Ovary (tissue), 9 donors: ENCODE measurements around the gene ZIK1. TPM values are rescaled to one million over a fixed set of nuclear protein-coding genes. Genes with fewer than 3 reads are reported as not detected.

Source experiments
- DNase-seq, 5 donors: peaks; one replicate each; pipeline ENCODE4 v3.0.0-alpha.2; 2019 to 2020
- H3K27ac ChIP-seq, 2 donors: fragments of 200-600 bp; one replicate each; pipeline versions ENCODE4 v1.5.1 to v1.8.0; 2019 to 2022
- H3K27me3 ChIP-seq: fragments of 200-600 bp; one replicate; pipeline ENCODE4 v1.8.0; 2022
- H3K36me3 ChIP-seq: fragments of 200-600 bp; sonication (generic); one replicate; pipeline ENCODE4 v1.5.1; 2019
- H3K4me1 ChIP-seq: one replicate; pipeline ENCODE4 v1.8.1; 2013; ENCODE audit warnings: mild to moderate bottlenecking, moderate library complexity; ENCODE audit not compliant: insufficient read depth
- H3K4me3 ChIP-seq: fragments of 200-600 bp; sonication (generic); one replicate; pipeline ENCODE4 v1.5.1; 2017
- H3K9me3 ChIP-seq, 2 donors: fragments of 200-600 bp in 1 of 2; sonication (generic) in 1 of 2; one replicate each; pipeline versions ENCODE4 v1.5.1 to v1.8.1; 2013 to 2019; ENCODE audit warnings: mild to moderate bottlenecking in 1 of 2, moderate library complexity in 1 of 2
- EP300 ChIP-seq: sonication (generic); formaldehyde crosslinking; IDR thresholded peaks from one replicate; pipeline ENCODE4 v1.6.1; 2017; ENCODE audit warnings: antibody characterized with exemption
- POLR2A ChIP-seq: fragments of 450-650 bp; IDR thresholded peaks from one replicate; pipeline ENCODE4 v1.6.1; 2017; ENCODE audit warnings: antibody characterized with exemption, mild to moderate bottlenecking, moderate library complexity
- WGBS, 3 donors: extraction: QIAGEN DNeasy Blood & Tissue Kit in 1 of 3; methylation state at CpG; one replicate each; pipeline versions ENCODE4 v1.1.5 to v1.1.7; 2013 to 2017; 5-methylcytosine and 5-hydroxymethylcytosine counted together
- intact Hi-C, 4 donors: fragments of 100-400 bp; cut with DNase I; formaldehyde crosslinking; loops; one replicate each; pipeline versions ENCODE4 v1.11.0 to v1.15.1; 2022 to 2023
- polyA plus RNA-seq, 2 donors: library from polyadenylated mRNA; stranded (reverse); fragments of 200-250 nt in 1 of 2; fragments of 350-450 nt in 1 of 2; fragmentation: Illumina TruSeq in 1 of 2; extraction: RNeasy Lipid Tissue Mini Kit (QIAGEN cat#74804) in 1 of 2; gene quantifications; one replicate each; pipeline ENCODE4 v1.2.3, GENCODE V29; 2013 to 2014
- total RNA-seq, 7 donors: library from RNA; depleted of rRNA in 2 of 7; stranded (reverse); fragments of >200 nt in 2 of 7; fragmentation: NEBNext Ultra II Directional in 3 of 7; extraction: Animal tissue kit (Norgen Biotek cat#: 25700) in 3 of 7; gene quantifications; one replicate each; pipeline versions ENCODE4 v1.1.0 to v1.2.4, GENCODE V29; 2016 to 2023
- TF ChIP-seq, protein P1 (sequence below), 3 donors: fragments of 450-650 bp in 2 of 3; fragments of 200-600 bp in 1 of 3; IDR thresholded peaks; one replicate each; pipeline versions ENCODE4 v1.5.1 to v1.8.0; 2016 to 2022; ENCODE audit warnings: antibody characterized with exemption in 3 of 3, mild to moderate bottlenecking in 1 of 3
- donor health status: DM: no; HTN: no; CAD: no; lungs with moderate emphysema.
- donor health status: DM: no; HTN: no; CAD: no.
- donor health status: Bipolar disorder and iron deficiency.
- donor health status: DM: yes; HTN: yes; CAD: no.
- donor health status: DM: no; HTN: no; CAD: no.
- donor health status: DM: yes; HTN: yes; CAD: no.

Gene ZIK1
- total and polyA plus RNA-seq, 9 donors: 3.4 to 10.2 (median 7.3) TPM

- H3K27ac ChIP-seq: peak overlapping the region in 1 of 2 donors; percentile 52
- WGBS, 3 donors: 8 to 42% (median 21%) methylated on average over 23 of the region's 23 CpGs
- no peak for TF ChIP-seq POLR2A
- no peak for TF ChIP-seq EP300
- TF ChIP-seq, protein P1, sequence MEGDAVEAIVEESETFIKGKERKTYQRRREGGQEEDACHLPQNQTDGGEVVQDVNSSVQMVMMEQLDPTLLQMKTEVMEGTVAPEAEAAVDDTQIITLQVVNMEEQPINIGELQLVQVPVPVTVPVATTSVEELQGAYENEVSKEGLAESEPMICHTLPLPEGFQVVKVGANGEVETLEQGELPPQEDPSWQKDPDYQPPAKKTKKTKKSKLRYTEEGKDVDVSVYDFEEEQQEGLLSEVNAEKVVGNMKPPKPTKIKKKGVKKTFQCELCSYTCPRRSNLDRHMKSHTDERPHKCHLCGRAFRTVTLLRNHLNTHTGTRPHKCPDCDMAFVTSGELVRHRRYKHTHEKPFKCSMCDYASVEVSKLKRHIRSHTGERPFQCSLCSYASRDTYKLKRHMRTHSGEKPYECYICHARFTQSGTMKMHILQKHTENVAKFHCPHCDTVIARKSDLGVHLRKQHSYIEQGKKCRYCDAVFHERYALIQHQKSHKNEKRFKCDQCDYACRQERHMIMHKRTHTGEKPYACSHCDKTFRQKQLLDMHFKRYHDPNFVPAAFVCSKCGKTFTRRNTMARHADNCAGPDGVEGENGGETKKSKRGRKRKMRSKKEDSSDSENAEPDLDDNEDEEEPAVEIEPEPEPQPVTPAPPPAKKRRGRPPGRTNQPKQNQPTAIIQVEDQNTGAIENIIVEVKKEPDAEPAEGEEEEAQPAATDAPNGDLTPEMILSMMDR (IDR thresholded peaks at IDR 0.05): no peak
Observed at GRCh38 chr19:57560049-57560491, 23.9 kb upstream of the ZIK1 start.

GRCh38 chr19:57563547-57563946 lies 20.4 kb upstream of the ZIK1 start:
- H3K4me3 ChIP-seq: no peak overlapping the region
- 60 to 65% (median 60%) methylated on average over 1 of the region's 1 CpG for WGBS, 3 donors
- DNase-seq: no peak
- peaks cover 0 to 12% of the 10 kb centered on the region in 2 donors for H3K9me3 ChIP-seq
- H3K27me3 ChIP-seq: no peaks in the 10 kb centered on the region
- no peaks in the 10 kb centered on the region for H3K36me3 ChIP-seq
- intact Hi-C loops: no loop called here
- peaks cover 6% of the 10 kb centered on the region for H3K4me1 ChIP-seq
- TF ChIP-seq, protein P1 (IDR thresholded peaks at IDR 0.05): no peak
- TF ChIP-seq EP300: no peak
- TF ChIP-seq POLR2A: no peak
- H3K27ac ChIP-seq: no peak overlapping the region

More at GRCh38 chr19:57560049-57560491, 23.9 kb upstream of the ZIK1 start:
- intact Hi-C loops: no loop called here
- Histone ChIP-seq H3K36me3 (no peaks in the 10 kb centered on the region), H3K4me1 (peaks cover 6% of the 10 kb centered on the region), H3K4me3 (peak overlapping the region; percentile 73), H3K27me3 (no peaks in the 10 kb centered on the region), H3K9me3 (peaks cover 0 to 18% of the 10 kb centered on the region in 2 donors)
- peak in 4 of 5 donors; percentile 22 to 46 (median 36) for DNase-seq

GRCh38 chr19:57566396-57567265 lies 17.3 kb upstream of the ZIK1 start:
- no peaks in the 10 kb centered on the region for H3K4me1 ChIP-seq
- no peak for DNase-seq
- intact Hi-C loops: no loop called here
- TF ChIP-seq EP300 (no peak), POLR2A (no peak)
- TF ChIP-seq, protein P1 (IDR thresholded peaks at IDR 0.05): no peak
- no peaks in the 10 kb centered on the region for H3K36me3 ChIP-seq
- H3K27ac ChIP-seq: no peak overlapping the region
- peaks cover 4 to 28% of the 10 kb centered on the region in 2 donors for H3K9me3 ChIP-seq
- WGBS, 3 donors: 57 to 62% (median 60%) methylated on average over 7 of the region's 7 CpGs
- H3K27me3 ChIP-seq: no peaks in the 10 kb centered on the region
- H3K4me3 ChIP-seq: no peak overlapping the region

DNA sequence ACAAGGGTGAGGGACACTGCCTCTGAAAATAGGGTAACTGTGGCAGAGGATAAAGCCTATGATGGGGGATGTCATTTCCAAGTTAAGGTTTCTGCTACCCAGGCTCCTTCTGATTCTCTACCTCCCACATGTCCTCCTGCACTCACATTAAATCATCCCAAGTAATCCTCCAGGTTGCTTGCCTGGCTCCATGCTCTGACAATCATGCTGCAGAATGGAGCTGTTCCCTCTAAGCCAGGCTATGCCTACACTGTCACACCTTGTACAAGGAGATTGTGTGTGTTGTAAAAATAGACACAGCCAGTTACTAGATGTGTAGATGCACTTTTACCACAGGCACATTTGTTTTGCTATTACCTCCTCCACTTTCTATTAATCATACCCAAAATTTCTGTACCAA lies 13.2 kb upstream of the ZIK1 start:
- intact Hi-C loops: no loop called here
- no peak for DNase-seq
- no peak overlapping the region for H3K27ac ChIP-seq
- peaks cover 7% of the 10 kb centered on the region for H3K36me3 ChIP-seq
- no peaks in the 10 kb centered on the region for H3K4me1 ChIP-seq
- H3K9me3 ChIP-seq: peaks cover 21 to 69% of the 10 kb centered on the region in 2 donors
- no peak overlapping the region for H3K4me3 ChIP-seq
- TF ChIP-seq POLR2A (no peak), EP300 (no peak)
- TF ChIP-seq, protein P1 (IDR thresholded peaks at IDR 0.05): no peak
- no peaks in the 10 kb centered on the region for H3K27me3 ChIP-seq
